A673 (cell line): ENCODE data around the gene CHDH.

ENCODE experiments used
- CTCF ChIP-seq: fragments of 300-800, 200-600 bp; sonication (generic); conservative IDR thresholded peaks from 2 replicates; pipeline ENCODE4 v1.5.1; 2017; ENCODE audit warnings: low read depth, mild to moderate bottlenecking, antibody characterized with exemption, low read length, moderate library complexity, mixed read lengths
- EZH2 ChIP-seq: fragments of 200-600 bp; sonication (generic); IDR thresholded peaks from 2 replicates; pipeline ENCODE4 v1.6.1; 2017; ENCODE audit warnings: borderline replicate concordance, low read depth, mild to moderate bottlenecking, mixed read lengths, antibody characterized with exemption, low read length; ENCODE audit not compliant: poor library complexity, severe bottlenecking

- TF ChIP-seq EZH2 = no peak
- no peak for TF ChIP-seq CTCF
These were observed 10.7 kb upstream of the CHDH start for GRCh38 chr3:53856964-53857363.
